SK-N-SH treated with all-trans-retinoic acid at 6 μM for 48 hours (cell line): ENCODE data around the gene FYN.

Experiments used
- ARNTL ChIP-seq: fragments of 450-650 bp; formaldehyde crosslinking; IDR thresholded peaks from 2 replicates; pipeline ENCODE4 v1.5.0; 2020; ENCODE audit warnings: low read depth, mild to moderate bottlenecking, moderate library complexity, borderline replicate concordance
- BACH2 ChIP-seq: fragments of 250-450 bp; sonication (Bioruptor Pico); IDR thresholded peaks from 2 replicates; pipeline ENCODE4 v1.9.0; 2021; ENCODE audit warnings: mild to moderate bottlenecking, borderline replicate concordance
- CSDC2 ChIP-seq: fragments of 250-450 bp; sonication (Bioruptor Pico); IDR thresholded peaks from 2 replicates; pipeline ENCODE4 v1.5.0; 2020; ENCODE audit warnings: mild to moderate bottlenecking, moderate library complexity
- ESRRG ChIP-seq: fragments of 250-450 bp; sonication (Bioruptor Pico); IDR thresholded peaks from 2 replicates; pipeline ENCODE4 v1.6.1; 2021; ENCODE audit warnings: mild to moderate bottlenecking
- ISL1 ChIP-seq: fragments of 250-450 bp; sonication (Bioruptor Pico); IDR thresholded peaks from 2 replicates; pipeline ENCODE4 v2.1.2; 2022; ENCODE audit warnings: mild to moderate bottlenecking, moderate library complexity
- PATZ1 ChIP-seq: fragments of 250-450 bp; sonication (Bioruptor Pico); IDR thresholded peaks from 2 replicates; pipeline ENCODE4 v1.8.0; 2020; ENCODE audit warnings: mild to moderate bottlenecking, moderate library complexity, borderline replicate concordance
- PPARA ChIP-seq: fragments of 250-450 bp; sonication (Bioruptor Pico); IDR thresholded peaks from 2 replicates; pipeline ENCODE4 v1.5.0; 2020; ENCODE audit warnings: mild to moderate bottlenecking, borderline replicate concordance
- RARB ChIP-seq: fragments of 250-450 bp; sonication (Bioruptor Pico); IDR thresholded peaks from 2 replicates; pipeline ENCODE4 v1.8.0; 2021; ENCODE audit warnings: mild to moderate bottlenecking, moderate library complexity
- ZFP3 ChIP-seq: fragments of 250-450 bp; sonication (Bioruptor Pico); IDR thresholded peaks from 2 replicates; pipeline ENCODE4 v1.5.0; 2020; ENCODE audit warnings: mild to moderate bottlenecking, moderate library complexity
- ZNF565 ChIP-seq: fragments of 450-650 bp; formaldehyde crosslinking; conservative IDR thresholded peaks from 2 replicates; pipeline ENCODE4 v1.5.0; 2020; ENCODE audit warnings: low read depth, mild to moderate bottlenecking, moderate library complexity
- TF ChIP-seq, protein P1 (sequence below): fragments of 250-450 bp; sonication (Bioruptor Pico); IDR thresholded peaks from 2 replicates; pipeline ENCODE4 v1.5.1; 2021; ENCODE audit warnings: mild to moderate bottlenecking, moderate library complexity
- TF ChIP-seq, protein P2 (sequence below): fragments of 250-450 bp; sonication (Bioruptor Pico); IDR thresholded peaks from 2 replicates; pipeline ENCODE4 v1.8.0; 2021; ENCODE audit warnings: low read depth, mild to moderate bottlenecking, moderate library complexity, borderline replicate concordance
- TF ChIP-seq, protein P3 (sequence below): fragments of 250-450 bp; sonication (Bioruptor Pico); IDR thresholded peaks from 2 replicates; pipeline ENCODE4 v1.5.1; 2020; ENCODE audit warnings: low read depth, mild to moderate bottlenecking, moderate library complexity
- TF ChIP-seq, protein P4 (sequence below): fragments of 250-450 bp; sonication (Bioruptor Pico); IDR thresholded peaks from 2 replicates; pipeline ENCODE4 v1.5.0; 2020; ENCODE audit warnings: mild to moderate bottlenecking, moderate library complexity

GRCh38 chr6:111747396-111747795 is 125.9 kb downstream of the FYN start:
- TF ChIP-seq RARB (no peak), ISL1 (CRISPR knock-in tag) (no peak), ESRRG (CRISPR knock-in tag) (no peak), CSDC2 (CRISPR knock-in tag) (no peak), PPARA (CRISPR knock-in tag) (no peak), PATZ1 (no peak), ZFP3 (no peak), ZNF565 (CRISPR knock-in tag) (no peak), BACH2 (CRISPR knock-in tag) (no peak), ARNTL (CRISPR knock-in tag) (no peak)
- TF ChIP-seq, protein P1, sequence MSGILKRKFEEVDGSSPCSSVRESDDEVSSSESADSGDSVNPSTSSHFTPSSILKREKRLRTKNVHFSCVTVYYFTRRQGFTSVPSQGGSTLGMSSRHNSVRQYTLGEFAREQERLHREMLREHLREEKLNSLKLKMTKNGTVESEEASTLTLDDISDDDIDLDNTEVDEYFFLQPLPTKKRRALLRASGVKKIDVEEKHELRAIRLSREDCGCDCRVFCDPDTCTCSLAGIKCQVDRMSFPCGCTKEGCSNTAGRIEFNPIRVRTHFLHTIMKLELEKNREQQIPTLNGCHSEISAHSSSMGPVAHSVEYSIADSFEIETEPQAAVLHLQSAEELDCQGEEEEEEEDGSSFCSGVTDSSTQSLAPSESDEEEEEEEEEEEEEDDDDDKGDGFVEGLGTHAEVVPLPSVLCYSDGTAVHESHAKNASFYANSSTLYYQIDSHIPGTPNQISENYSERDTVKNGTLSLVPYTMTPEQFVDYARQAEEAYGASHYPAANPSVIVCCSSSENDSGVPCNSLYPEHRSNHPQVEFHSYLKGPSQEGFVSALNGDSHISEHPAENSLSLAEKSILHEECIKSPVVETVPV (CRISPR knock-in tag): no peak
- TF ChIP-seq, protein P2, sequence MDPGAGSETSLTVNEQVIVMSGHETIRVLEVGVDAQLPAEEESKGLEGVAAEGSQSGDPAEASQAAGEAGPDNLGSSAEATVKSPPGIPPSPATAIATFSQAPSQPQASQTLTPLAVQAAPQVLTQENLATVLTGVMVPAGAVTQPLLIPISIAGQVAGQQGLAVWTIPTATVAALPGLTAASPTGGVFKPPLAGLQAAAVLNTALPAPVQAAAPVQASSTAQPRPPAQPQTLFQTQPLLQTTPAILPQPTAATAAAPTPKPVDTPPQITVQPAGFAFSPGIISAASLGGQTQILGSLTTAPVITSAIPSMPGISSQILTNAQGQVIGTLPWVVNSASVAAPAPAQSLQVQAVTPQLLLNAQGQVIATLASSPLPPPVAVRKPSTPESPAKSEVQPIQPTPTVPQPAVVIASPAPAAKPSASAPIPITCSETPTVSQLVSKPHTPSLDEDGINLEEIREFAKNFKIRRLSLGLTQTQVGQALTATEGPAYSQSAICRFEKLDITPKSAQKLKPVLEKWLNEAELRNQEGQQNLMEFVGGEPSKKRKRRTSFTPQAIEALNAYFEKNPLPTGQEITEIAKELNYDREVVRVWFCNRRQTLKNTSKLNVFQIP (CRISPR knock-in tag): no peak
- TF ChIP-seq, protein P3, sequence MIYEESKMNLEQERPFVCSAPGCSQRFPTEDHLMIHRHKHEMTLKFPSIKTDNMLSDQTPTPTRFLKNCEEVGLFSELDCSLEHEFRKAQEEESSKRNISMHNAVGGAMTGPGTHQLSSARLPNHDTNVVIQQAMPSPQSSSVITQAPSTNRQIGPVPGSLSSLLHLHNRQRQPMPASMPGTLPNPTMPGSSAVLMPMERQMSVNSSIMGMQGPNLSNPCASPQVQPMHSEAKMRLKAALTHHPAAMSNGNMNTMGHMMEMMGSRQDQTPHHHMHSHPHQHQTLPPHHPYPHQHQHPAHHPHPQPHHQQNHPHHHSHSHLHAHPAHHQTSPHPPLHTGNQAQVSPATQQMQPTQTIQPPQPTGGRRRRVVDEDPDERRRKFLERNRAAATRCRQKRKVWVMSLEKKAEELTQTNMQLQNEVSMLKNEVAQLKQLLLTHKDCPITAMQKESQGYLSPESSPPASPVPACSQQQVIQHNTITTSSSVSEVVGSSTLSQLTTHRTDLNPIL (CRISPR knock-in tag): no peak
- TF ChIP-seq, protein P4, sequence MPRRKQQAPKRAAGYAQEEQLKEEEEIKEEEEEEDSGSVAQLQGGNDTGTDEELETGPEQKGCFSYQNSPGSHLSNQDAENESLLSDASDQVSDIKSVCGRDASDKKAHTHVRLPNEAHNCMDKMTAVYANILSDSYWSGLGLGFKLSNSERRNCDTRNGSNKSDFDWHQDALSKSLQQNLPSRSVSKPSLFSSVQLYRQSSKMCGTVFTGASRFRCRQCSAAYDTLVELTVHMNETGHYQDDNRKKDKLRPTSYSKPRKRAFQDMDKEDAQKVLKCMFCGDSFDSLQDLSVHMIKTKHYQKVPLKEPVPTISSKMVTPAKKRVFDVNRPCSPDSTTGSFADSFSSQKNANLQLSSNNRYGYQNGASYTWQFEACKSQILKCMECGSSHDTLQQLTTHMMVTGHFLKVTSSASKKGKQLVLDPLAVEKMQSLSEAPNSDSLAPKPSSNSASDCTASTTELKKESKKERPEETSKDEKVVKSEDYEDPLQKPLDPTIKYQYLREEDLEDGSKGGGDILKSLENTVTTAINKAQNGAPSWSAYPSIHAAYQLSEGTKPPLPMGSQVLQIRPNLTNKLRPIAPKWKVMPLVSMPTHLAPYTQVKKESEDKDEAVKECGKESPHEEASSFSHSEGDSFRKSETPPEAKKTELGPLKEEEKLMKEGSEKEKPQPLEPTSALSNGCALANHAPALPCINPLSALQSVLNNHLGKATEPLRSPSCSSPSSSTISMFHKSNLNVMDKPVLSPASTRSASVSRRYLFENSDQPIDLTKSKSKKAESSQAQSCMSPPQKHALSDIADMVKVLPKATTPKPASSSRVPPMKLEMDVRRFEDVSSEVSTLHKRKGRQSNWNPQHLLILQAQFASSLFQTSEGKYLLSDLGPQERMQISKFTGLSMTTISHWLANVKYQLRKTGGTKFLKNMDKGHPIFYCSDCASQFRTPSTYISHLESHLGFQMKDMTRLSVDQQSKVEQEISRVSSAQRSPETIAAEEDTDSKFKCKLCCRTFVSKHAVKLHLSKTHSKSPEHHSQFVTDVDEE (CRISPR knock-in tag): no peak
